VCaP (cell line): ENCODE results near the gene TMA7B.

Source experiments
- H3K27ac ChIP-seq: fragments of 450-650 bp; 2 replicates; pipeline ENCODE4 v1.5.1; 2017
- CTCF ChIP-seq: fragments of 450-650 bp; conservative IDR thresholded peaks from 2 replicates; pipeline ENCODE4 v1.5.1; 2017; ENCODE audit warnings: mild to moderate bottlenecking, moderate library complexity

Gene TMA7B

DNA sequence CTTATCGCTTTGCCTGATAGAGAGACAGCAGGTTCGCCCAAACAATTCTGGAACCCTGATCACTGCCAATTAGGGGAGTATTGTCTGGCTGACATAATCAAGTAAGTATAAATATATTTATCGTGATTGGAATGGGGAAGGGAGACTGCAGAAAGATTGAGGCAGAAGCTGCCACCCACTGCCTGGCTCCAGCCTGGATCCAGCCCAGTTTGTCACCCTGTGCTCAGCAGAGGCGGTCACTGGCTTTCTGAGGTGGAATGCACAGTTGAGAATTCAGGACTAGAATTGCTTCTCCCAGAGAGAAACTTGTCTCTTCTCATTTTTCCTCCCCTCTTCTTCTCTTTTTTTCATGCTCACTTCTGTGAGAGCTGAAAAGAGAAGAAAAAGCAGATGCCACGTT lies 33.4 kb upstream of the TMA7B start:
- TF ChIP-seq CTCF = no peak
- H3K27ac ChIP-seq = no peak overlapping the region

DNA sequence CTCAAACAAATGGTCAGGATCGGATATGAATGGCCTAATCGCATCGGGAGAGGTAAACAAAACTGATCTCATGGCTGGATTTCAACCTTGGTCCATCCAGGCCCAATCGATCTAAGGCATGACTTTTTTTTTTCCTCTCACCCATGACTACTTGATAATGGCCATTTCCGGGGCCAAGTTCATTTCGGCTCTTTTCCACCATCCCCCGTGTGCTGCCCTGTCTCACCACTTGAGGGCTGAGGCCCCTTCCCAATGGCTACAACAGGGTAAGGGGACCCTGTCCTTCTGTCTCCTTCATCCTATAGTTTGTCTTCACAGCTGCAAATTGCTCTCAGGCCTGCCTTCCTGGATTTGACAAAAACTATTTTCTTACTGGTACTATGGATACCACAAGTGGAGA lies 32.7 kb upstream of the TMA7B start:
- H3K27ac ChIP-seq = no peak overlapping the region
- TF ChIP-seq CTCF = no peak

- TF ChIP-seq CTCF = no peak
- H3K27ac ChIP-seq = no peak overlapping the region
Measured at GRCh38 chr22:39928536-39929520, 31.4 kb upstream of the TMA7B start.

DNA sequence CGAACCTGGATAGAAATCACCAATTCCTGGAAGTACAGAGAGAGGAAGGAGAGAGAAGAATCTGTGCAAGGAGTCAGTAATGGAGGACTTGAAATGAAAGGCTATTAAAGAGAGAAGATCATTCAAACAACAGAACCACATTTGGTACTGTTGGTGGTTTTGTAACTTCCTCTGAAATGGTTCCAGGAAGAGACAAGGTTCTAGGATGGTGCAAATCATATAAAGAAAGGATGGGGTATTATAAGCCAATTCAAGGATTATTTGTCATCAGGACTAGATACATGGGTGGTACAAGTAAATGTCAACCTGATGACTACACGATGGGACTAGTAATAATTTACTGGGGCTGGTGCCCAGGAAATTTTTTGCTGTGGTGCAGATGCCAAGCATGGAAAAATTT lies 28.9 kb upstream of the TMA7B start:
- TF ChIP-seq CTCF = no peak
- H3K27ac ChIP-seq = no peak overlapping the region

DNA sequence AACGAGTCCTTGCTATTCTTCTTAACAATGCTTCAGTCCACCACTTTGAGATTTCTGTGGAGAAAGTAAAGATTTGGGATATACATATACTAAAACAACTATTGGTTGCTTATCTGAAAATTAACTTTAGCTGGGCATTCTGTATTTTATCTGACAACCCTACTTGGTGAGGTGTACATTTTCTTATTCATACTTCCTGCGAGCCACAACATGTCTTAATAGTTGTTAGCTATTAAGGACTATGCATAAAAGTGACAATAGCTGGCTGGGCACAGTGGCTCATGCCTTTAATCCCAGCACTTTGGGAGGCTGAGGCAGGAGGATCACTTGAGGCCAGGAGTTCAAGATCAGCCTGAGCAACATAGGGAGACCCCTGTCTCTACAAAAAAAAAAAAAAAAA lies 28.0 kb upstream of the TMA7B start:
- no peak for TF ChIP-seq CTCF
- no peak overlapping the region for H3K27ac ChIP-seq

GRCh38 chr22:39932918-39933649 lies 27.1 kb upstream of the TMA7B start:
- peak; percentile 47 for TF ChIP-seq CTCF
- no peak overlapping the region for H3K27ac ChIP-seq

GRCh38 chr22:39933741-39934140 lies 26.5 kb upstream of the TMA7B start:
- TF ChIP-seq CTCF = no peak
- H3K27ac ChIP-seq = no peak overlapping the region
